Right atrium auricular region (tissue), 2 donors: Measurements from ENCODE around the gene DOCK2. TPM values are rescaled to one million over a fixed set of nuclear protein-coding genes. Genes with fewer than 3 reads are reported as not detected.

ENCODE experiments used
- DNase-seq: peaks from one replicate; pipeline ENCODE4 v3.0.0-alpha.2; 2019; ENCODE audit warnings: low spot score
- H3K27ac ChIP-seq, 2 donors: fragments of 200-600 bp; sonication (generic); 1 replicate in 1 of 2; 2 replicates in 1 of 2; pipeline ENCODE4 v1.5.1; 2016 to 2019
- H3K27me3 ChIP-seq, 2 donors: fragments of 200-600 bp; sonication (generic); one replicate each; pipeline versions ENCODE4 v1.5.1 to v1.6.0; 2017 to 2019
- H3K36me3 ChIP-seq: fragments of 200-600 bp; sonication (generic); one replicate; pipeline ENCODE4 v1.5.1; 2016
- H3K4me1 ChIP-seq, 2 donors: fragments of 200-600 bp; sonication (generic); one replicate each; pipeline versions ENCODE4 v1.5.1 to v1.6.0; 2017 to 2019
- H3K4me3 ChIP-seq, 2 donors: fragments of 200-600 bp; sonication (generic); 1 replicate in 1 of 2; 2 replicates in 1 of 2; pipeline ENCODE4 v1.5.1; 2017 to 2019; ENCODE audit warnings: mild to moderate bottlenecking in 1 of 2, moderate library complexity in 1 of 2
- H3K9me3 ChIP-seq, 2 donors: fragments of 200-600 bp; sonication (generic); one replicate each; pipeline ENCODE4 v1.5.1; 2019
- microRNA counts, 2 donors: library from miRNA; unstranded; fragments of <30 nt; microRNA quantifications; one replicate each; lab custom pipeline; 2016 to 2017
- microRNA-seq, 2 donors: library from miRNA; unstranded; fragments of <30 nt; microRNA quantifications; one replicate each; pipeline ENCODE4, GENCODE V29; 2016 to 2017; ENCODE audit warnings: borderline number of aligned reads in 2 of 2, borderline replicate concordance in 1 of 2
- total RNA-seq, 2 donors: library from RNA; depleted of rRNA; stranded (reverse); fragments of >200 nt; gene quantifications; one replicate each; pipeline ENCODE4 v1.1.0, GENCODE V29; 2016
- TF ChIP-seq, protein P1 (sequence below), 2 donors: fragments of 200-600 bp; sonication (generic); IDR thresholded peaks; one replicate each; pipeline ENCODE4 v1.5.1; 2019; ENCODE audit warnings: antibody characterized with exemption in 2 of 2

DOCK2 gene
- total RNA-seq, 2 donors from 2014 or later = 3.7 to 5.4 TPM

DNA sequence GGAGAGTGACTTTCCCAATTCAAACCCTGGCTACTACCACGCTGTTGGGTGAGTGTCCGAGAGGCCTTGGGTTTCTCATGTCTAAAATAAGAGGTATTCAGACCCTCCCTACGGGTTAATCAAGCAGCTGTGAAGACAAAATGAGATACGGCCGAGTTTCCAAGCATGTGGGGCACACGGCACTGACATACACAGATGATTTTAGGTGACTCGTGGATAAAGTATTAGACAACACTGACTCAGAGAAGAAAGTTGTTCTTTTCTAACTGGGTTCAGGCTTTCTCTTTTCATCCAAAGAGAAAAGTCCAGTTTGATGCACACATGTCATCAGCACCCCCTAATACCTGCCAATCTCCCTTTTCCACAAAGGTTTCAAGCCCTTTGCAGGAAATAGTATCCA lies 484.2 kb downstream of the DOCK2 start:
- Histone ChIP-seq H3K4me1 (no peaks in the 10 kb centered on the region), H3K4me3 (no peak overlapping the region), H3K9me3 (peaks cover 0 to 13% of the 10 kb centered on the region in 2 donors), H3K27ac (no peak overlapping the region), H3K27me3 (no peaks in the 10 kb centered on the region), H3K36me3 (no peaks in the 10 kb centered on the region)
- TF ChIP-seq, protein P1, sequence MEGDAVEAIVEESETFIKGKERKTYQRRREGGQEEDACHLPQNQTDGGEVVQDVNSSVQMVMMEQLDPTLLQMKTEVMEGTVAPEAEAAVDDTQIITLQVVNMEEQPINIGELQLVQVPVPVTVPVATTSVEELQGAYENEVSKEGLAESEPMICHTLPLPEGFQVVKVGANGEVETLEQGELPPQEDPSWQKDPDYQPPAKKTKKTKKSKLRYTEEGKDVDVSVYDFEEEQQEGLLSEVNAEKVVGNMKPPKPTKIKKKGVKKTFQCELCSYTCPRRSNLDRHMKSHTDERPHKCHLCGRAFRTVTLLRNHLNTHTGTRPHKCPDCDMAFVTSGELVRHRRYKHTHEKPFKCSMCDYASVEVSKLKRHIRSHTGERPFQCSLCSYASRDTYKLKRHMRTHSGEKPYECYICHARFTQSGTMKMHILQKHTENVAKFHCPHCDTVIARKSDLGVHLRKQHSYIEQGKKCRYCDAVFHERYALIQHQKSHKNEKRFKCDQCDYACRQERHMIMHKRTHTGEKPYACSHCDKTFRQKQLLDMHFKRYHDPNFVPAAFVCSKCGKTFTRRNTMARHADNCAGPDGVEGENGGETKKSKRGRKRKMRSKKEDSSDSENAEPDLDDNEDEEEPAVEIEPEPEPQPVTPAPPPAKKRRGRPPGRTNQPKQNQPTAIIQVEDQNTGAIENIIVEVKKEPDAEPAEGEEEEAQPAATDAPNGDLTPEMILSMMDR (IDR thresholded peaks at IDR 0.05) = no peak
- no peak for DNase-seq

- Histone ChIP-seq H3K27me3 (no peaks in the 10 kb centered on the region), H3K36me3 (no peaks in the 10 kb centered on the region), H3K4me3 (no peak overlapping the region), H3K27ac (no peak overlapping the region), H3K4me1 (no peaks in the 10 kb centered on the region), H3K9me3 (peaks cover 0 to 32% of the 10 kb centered on the region in 2 donors)
- DNase-seq = no peak
- TF ChIP-seq, protein P1 (IDR thresholded peaks at IDR 0.05) = no peak
These were observed 489.0 kb downstream of the DOCK2 start for GRCh38 chr5:170126061-170126460.

GRCh38 chr5:170126626-170127025 lies 489.6 kb downstream of the DOCK2 start:
- Histone ChIP-seq H3K27me3 (no peaks in the 10 kb centered on the region), H3K27ac (no peak overlapping the region), H3K4me3 (no peak overlapping the region), H3K36me3 (no peaks in the 10 kb centered on the region), H3K9me3 (peaks cover 0 to 32% of the 10 kb centered on the region in 2 donors), H3K4me1 (no peaks in the 10 kb centered on the region)
- DNase-seq = no peak
- TF ChIP-seq, protein P1 (IDR thresholded peaks at IDR 0.05) = no peak

- DNase-seq = peak; percentile 21
- no peaks in the 10 kb centered on the region for H3K4me1 ChIP-seq
- TF ChIP-seq, protein P1 (IDR thresholded peaks at IDR 0.05) = no peak
- no peak overlapping the region for H3K27ac ChIP-seq
- no peak overlapping the region for H3K4me3 ChIP-seq
- peaks cover 0 to 20% of the 10 kb centered on the region in 2 donors for H3K9me3 ChIP-seq
- no peaks in the 10 kb centered on the region for H3K36me3 ChIP-seq
- no peaks in the 10 kb centered on the region for H3K27me3 ChIP-seq
These were observed 494.2 kb downstream of the DOCK2 start for GRCh38 chr5:170131235-170131634.

- H3K4me1 ChIP-seq = no peaks in the 10 kb centered on the region
- no peak overlapping the region for H3K4me3 ChIP-seq
- H3K9me3 ChIP-seq = peaks cover 0 to 8% of the 10 kb centered on the region in 2 donors
- TF ChIP-seq, protein P1 (IDR thresholded peaks at IDR 0.05) = no peak
- H3K27ac ChIP-seq = no peak overlapping the region
- DNase-seq = no peak
- no peaks in the 10 kb centered on the region for H3K27me3 ChIP-seq
- H3K36me3 ChIP-seq = no peaks in the 10 kb centered on the region
These were observed 495.3 kb downstream of the DOCK2 start for GRCh38 chr5:170132269-170132975.

MicroRNA genes within 50 kb of the gene (microRNA counts, 767-probe panel; counts per million panel counts)
- 2,844 to 6,334 counts per million in 2 donors for microRNA hsa-miR-378e (lab: Ali Mortazavi, UCI)

Small RNA genes within 50 kb of the gene (microRNA-seq; reads per million reads assigned to microRNA genes)
- 0 reads per million in 2 donors for gene MIR378E

Other genes with a start within 250 kb of the DOCK2 start
- 1 to 10 TPM; 3.4 to 8.9 TPM for gene SPDL1, start 53.5 kb upstream of the DOCK2 start, total RNA-seq